SHP77 treated with DMSO at 0.1 percent for 48 hours (cell line): ENCODE data around the gene RAB7B.
"Not testable (repeated sequence)": the region's sequence is repeated elsewhere in the genome, so short reads cannot be mapped to it uniquely, and the experiment has no call there.

Experiments used
- DNase-seq: peaks from one replicate; lab custom pipeline; 2025; lab: John Stamatoyannopoulos, UW

The RAB7B gene, protein sequence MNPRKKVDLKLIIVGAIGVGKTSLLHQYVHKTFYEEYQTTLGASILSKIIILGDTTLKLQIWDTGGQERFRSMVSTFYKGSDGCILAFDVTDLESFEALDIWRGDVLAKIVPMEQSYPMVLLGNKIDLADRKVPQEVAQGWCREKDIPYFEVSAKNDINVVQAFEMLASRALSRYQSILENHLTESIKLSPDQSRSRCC

DNA sequence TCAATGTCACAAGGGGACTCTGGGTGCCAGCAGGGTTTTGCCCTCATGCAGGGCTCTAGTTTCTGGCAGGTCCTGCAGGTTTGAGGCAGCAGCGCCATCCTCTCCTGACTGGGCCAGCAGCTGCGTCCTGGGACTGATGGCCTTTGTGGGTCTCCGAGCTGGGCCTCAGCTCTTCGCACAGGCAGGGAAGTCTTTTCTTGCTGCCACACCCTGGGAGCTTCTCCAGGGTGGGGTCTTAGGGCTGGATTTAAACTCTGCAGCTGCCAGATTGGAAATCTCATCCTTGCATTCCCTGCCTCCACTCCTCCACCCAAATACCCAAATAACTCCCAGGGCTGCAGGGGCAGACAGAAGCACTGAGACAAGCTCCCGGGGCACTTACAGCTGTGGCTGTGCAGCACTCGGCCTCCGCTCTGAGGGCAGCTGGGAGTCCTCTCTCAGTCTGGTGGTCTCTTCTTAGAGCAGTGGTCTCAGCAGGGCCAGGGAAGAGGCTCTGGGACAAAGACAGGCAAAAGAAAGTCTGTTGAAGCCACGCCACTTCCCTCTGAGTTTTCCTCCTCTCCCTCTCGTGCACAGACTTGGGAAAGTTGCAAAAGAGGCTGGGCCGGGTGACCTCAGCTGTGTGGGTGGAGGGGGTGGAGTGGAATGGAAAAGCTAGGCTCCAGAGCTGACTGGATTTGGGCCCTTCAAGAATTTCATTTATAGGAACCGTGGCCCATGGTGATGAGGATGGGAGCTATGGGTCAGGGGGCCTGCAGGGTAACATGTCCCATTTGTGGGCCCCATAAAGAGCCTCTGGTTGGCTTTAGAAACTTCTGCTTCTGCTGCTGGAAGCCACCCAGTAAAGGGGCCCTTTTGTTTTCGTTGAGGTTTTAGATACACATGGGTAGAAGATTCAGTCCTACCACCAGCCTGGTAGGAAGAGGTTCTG, at the start of gene RAB7B:
TSS of gene RAB7B (minus strand) at position 525 of the 931 bp plus-strand sequence. CDS start 9,260 bp downstream, outside the sequence.
- no peak for DNase-seq

DNA sequence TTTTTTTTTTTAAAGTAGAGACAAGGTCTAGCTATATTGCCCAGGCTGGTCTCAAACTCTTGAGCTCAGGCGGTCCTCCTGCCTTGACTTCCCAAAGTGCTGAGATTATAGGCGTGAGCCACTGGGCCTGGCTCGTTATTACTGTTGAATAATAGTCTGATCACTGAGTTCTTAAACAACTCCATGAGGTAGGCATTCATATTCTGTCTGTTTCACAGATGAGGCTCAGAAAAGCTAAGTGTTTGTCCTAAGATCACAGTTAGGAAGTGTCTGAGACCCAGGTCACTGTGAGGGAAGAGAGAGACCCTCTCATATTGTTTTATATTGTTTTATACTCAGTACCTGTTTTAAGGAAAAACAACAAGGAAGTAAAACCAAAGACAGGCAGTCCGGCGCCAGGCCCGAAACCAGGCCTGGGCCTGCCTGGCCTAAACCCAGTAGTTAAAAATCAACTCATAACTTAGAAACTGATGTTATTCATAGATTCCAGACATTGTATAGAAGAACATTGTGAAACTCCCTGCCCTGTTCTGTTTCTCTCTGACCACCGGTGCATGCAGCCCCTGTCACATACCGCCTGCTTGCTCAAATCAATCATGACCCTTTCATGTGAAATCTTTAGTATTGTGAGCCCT, 49.2 kb upstream of the RAB7B start:
- DNase-seq = not testable (repeated sequence)

DNA sequence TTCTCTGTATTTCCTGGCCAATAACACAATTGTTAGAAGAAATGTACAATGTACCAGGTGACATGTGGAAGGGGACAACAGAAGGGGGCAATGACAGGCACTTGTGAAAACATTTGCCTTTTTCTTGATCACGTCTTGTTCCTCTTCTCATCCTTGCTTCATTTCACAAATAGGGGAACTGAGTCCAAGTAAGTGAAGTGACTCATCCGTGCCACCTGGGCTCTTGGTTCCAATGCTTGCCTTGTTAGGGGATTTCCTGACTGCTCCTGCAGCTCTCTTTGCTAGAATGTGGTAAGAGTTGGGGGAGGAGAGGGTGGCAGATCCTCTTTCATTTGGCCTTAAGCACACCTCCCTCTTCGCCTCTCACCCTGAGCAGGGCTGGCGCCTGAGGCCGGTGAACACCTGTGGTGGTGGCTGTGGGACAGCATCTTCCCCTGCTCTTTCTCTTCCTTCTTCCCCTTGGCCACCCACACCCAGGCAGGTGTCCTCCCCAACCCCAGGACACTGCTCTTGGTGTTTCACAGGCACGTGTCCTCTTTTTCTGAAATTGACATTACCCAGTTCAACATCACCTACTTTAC, 47.5 kb upstream of the RAB7B start:
- DNase-seq = no peak

DNA sequence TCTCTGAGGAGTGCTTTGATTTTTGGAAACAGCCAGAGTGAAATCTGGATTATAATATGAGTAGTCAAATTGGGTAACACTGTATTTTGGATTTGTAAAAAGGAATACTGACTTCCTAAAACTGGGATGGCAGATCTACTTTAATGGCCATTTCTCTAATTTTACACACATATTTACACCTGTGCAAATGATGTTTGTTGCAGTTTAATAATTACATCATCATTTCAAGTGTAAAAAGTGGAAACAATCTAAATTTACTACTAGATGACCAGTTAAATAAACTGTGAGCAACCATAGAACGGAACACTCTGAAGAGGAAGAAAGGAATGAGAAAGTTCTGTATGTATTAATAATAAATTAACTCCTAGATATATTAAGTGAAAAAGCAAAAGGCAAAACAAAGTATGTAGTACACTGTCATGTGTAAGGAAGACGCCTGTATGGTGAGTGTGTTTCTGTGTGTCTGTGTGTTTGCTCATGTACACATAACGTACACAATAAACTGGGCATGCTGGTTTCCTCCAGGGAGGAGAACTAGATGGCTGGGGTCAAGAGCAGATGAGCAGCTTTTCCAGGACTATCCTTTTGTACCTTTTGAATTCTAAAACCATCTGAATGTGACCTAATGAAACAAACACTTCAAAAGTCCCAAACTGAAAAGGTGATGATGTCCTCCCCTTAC, 46.9 kb upstream of the RAB7B start:
- no peak for DNase-seq

DNA sequence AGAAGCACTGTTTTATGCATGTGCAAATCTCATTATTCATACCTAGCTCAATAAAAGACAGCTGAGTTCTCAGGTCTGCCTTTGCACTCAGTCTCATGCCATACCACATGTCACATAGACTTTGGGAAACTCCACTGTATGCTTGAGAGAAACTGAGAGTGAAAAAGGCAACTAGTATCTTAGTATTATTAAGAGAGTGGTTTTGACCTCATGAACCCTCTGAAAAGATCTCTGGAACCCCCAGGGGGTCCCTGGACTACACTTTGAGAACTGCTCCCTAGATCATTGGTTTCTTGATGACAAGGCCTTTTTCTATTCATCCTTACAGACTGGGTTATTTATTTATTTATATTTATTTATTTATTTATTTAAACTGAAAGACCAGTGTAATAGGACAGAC, 46.1 kb upstream of the RAB7B start:
- DNase-seq = no peak

DNA sequence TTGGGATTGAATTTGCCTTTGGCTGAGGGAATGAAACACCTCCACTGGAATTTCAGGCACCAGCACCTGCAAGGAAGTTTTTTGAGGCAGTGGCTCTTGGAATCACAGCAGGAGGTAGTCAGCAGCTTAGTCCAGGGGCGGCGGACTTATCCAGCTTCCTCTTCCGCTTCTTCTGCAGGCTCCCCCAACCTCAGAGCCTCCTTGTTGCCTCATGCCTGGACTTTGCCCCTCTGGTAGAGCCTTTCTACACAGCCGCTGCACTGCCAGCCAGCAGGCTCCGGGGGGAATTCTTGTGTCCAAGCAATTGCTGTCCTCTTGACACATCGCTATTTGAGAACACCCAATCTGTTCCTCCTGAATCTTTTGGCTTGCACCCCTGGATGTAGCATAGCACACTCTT, 45.4 kb upstream of the RAB7B start:
- no peak for DNase-seq

DNA sequence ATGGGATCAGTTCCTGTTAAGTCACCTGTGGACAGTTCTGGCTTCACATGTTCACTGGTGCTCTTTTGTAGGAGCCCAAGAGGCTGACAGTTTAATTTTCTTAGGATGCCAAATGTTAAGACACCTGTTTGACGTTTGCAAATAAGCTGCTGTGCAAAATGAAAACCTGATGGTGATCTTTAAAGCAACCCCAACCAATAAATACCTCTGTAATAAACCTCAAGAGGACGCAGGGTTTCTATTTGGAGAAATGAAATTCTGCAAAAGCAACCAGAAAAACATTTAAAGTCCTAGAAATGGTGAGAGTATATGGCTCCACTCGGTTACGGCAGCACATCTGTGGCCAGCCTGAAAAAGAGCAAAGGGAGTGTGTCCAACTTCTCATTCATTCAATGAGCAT, 44.1 kb upstream of the RAB7B start:
- DNase-seq = no peak

DNA sequence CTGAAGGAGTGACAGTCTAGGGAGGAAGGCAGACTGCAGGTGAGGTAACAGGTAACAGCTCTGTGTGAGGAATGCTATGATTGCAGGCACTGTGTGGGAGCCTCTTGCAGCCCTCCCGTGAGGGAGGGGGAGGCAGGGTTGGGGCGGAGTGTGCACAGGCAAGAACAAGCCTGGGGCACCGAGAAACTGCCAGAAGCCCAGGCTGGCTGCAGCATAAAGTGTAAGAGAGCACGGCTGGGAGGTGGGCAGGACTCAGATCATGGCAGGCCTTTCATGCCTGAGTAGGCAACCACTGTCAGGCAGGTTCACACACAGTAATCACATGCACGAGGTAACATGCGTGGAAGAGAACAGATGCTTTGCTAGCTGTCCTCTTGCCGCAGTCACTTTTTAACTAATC, 38.4 kb upstream of the RAB7B start:
- DNase-seq = no peak

DNA sequence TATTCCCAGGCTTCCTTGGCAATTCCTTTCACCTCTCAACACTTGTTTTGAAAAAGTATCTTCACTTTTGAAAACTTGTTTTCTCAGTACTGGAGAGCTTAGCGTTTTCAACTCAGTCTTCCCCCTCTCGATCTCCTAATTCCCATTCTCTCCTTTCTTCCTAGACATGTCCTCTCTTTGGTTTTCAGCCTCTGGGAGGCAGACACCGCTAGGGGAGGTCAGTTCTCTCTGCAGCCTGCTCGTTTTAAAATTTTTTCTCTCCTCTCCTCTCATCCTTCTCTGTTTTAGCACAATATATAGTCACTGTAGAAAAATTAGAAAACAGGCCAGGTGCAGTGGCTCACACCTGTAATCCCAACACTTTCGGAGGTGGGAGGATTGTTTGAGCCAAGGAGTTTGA, 37.1 kb upstream of the RAB7B start:
- no peak for DNase-seq

DNA sequence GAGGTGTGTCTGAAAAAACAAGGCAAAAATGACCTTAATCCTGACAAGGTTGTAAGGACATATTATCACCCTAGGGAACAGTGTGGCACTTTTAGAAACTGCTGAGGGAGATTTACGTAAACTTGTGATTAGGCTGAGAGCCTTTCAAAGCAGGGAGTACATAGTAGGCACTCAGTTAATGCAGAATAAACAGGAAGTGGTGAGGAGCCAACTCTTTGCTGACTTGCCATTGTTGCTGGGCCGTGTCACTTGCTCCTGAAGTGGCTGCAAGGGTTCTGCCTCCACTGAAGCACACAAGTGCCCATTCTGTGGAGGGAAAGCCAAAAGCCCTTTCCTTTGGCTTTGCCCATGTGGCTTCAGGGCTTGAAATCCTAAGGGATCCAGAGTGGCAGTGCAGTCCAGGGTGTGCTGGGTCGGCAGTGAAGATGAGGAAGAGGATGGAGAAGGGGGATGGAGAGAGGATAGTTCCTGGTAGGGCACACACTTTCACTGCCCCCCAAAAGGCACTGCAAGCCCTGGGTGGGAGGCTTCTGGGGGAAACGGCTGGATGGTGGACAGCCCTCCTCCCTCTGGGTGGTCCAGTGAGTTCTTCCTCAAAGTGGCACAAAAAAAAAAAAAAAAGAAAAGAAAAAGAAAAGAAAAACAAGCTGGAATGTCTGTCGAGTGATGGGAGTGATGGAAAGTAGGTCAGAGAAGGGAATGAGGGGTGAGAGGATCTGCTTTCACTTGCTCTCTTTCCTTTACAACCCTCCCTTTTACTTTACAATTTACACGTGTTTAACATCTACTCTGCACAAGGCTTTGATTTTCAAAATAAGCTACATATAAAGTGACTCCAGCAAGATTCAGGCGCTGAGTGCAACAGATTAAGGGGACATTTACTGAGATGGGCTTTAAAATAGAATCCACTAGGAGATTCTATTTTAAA, 36.1 kb upstream of the RAB7B start:
- no peak for DNase-seq

DNA sequence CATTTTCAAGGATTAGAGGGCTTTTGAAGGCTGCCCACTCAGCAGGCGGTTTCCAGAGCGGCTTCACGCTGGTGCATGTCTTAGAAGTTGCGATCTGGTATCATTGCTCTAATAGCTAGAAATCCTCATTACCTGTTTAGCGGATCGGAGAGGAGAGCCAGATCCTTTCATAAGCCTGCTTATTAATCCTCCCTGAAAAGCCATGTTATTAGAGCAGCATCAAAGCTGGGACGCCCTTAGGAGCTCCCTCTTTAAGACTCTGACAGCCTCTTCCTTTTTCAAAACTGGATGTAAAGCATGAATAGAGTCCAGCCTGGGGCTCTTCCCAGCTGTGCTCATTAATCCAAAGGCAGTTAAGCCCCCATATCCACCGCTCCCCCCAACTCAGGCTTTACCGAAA, 34.4 kb upstream of the RAB7B start:
- no peak for DNase-seq

DNA sequence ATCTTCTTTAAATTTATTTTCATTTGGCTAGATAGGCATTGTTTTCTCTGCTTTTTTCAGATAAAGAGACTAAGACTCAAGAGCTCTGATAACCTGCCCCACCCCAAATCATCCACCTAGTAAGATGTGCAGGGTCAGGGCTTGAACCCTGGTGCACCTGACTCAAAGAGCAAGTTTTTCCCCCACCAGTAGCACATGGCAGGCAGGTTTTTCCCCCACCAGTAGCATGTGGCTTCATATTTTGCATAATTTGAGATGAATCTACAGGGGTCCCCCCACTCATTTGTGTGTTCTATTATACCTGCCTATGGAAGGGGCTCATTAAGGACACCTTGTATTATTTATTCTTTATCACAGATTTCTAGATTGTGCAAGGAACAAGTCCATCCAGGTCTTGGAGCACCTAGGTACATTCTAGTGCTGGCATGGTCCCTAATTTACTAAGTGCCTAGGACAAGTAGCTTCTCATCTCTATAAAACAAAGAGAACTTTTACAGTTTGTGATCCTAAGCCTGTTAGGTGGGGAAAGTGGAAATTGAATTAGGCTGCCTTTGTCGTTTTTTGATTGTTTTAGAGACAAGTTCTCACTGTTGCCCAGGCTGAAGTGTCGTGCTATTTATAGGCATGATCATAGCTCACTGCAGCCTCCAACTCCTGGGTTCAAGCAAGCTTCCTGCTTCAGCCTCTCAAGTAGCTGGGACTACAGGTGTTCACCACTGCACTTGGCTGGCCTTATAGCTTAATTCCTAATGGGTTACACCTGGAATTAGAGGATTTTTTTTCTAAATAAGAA, 33.7 kb upstream of the RAB7B start:
- no peak for DNase-seq

DNA sequence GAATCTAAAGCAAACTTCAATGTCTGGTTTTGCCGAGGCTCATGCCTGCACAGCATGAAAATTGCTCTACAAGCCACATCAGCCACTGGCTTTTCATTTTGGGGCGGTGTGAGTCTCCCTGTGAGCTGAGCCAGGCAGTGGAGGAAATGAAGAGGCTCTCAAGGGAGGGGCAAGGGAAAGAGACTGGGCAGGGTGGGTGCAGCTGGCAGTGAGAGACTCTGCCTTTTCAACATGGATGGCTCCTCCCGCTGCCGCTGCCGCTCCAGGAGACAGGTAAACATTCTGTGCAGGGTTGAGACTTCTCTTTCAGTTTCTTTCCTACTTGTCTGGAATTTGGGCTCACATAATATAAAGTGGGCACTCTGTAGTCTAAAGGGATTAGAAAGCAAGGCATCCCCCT, 31.8 kb upstream of the RAB7B start:
- DNase-seq = no peak

DNA sequence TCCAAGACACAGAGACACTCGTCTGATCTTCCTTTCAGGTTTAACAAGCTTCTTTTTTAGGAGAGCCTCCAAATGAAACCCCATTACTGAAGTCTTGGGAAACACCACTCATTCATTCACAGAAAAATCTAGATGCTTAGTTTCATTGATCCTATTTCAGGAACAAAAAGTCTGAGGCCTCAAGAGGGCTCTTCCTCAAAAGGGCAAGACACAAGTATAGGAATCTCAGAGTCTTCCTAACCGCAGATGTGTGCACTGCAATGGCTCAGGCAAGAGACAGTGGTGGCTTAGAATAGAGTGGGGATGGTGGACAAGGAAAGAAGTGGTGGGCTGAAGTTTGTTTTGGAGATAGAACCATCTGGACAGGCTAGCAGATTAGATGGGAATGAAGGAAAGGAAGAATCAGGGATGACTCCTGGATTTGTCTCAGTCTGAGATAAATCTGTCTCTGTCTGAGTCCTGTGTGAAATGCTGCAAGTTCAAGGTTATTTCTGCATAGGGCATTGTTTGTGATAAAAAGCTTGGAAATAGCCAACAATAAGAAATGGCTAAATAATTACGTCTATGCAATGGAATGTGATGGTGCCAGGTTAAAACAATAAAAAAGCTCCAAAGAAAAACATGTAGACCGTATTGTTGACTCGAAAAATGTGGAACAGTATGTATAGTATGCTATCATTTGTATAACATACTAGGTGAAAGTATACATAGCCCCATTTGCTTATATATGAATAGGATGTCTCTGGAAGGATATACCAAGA, 29.4 kb upstream of the RAB7B start:
- DNase-seq = no peak

DNA sequence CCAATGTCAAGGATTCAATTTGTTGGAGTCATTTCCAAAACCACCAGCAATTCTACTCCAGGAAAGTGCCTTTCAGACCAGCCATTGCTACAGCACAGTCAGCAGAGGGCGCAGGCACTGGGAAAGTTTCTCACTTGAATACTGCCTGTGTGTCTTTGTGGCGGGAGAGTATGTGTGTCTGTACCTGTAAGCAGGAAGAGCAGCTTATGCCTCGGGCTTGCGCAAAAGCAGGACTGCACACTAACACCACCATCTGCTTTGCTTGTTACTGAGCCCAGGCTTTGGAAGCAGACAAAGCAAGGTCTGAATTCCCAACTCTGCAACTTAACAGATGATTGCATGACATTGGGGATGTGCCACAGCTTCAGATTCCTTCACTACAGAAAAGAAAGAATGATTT, 27.5 kb upstream of the RAB7B start:
- peak; percentile 53 for DNase-seq

DNA sequence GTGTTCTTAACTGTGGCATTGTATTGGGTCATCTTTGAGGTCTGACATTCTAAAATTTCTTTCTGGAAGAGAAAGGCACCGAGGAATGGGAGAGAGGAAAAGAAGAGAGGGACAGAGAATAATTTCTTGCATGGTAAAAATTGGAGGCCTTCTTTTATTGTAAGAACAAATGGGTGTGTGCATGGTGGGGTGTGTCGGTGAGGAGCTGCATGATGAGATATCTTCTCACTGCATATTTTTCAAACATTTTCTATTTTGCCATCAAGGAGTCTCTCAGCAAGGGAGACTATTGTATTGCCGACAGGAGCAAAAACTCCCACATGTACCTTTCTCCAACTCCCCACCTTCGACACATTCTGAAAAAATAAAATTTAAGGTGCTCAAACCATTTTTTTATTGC, 27.0 kb upstream of the RAB7B start:
- no peak for DNase-seq

DNA sequence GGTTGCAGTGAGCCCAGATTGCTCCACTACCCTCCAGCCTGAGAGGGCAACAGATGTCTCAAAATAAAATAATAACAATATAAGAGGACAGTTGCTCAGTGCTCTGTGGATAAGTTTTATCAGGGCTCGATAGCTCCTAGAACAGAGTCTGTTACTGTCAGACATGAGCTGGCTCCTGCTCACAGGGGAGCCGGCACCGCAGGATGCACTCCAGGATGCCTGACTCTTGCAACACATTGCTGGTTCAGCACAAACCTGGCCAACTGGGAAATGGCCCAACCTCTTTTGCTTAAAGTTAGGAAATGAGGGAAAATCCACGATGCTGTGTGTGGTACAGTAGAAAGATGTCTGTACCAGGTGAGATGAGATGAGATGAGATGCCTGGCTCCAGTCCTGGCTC, 26.3 kb upstream of the RAB7B start:
- DNase-seq = no peak

DNA sequence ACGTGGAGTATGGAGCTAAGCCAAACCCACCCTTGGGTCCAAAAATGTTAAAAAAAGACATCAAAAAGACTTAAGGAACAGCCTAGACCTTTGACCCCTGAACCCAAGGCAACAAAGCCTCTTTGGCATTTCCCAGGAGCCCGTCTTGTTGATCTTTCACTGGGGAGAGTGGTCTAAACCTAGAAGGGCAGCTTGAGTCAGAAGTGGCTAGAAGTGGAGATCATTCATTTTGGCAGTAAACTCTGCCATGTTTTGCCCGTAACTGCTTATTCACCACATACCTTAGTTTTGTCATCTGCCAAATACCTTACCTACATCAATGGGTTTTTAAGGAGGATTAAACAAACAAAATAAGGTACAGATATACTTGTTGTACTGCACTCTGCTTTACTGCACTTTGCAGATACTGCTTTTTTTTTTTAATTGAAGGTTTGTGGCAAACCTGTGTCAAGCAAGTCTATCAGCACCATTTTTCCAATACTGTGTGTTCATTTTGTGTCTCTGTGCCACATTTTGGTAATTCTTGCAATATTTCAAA, 22.2 kb upstream of the RAB7B start:
- no peak for DNase-seq

DNA sequence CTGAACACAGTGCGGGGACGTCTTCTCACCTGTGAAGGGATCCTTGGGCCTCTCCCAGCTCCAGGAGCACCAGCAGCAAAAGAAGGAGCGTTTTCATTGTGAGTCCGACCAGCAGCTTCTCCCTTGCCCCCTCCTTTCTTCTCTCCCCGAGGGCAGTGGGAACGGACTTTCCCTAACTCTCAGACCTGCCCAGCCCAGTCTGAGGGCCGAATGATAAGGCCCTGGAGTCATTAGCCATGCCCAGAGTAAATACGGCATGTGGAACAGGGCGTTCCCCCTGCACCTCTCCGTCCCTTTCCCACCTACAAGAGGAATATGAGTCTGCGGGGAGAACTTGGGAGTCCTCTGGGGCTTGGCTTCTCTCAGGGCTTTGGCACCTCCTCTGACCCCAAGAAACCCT, 20.5 kb upstream of the RAB7B start, which contains the start of gene CTSE:
TSS of gene CTSE (minus strand) at position 201 of the 400 bp plus-strand sequence. CDS start at position 97, 104 bp downstream.
- no peak for DNase-seq
